ENCODE measurements around the gene MAGI2.

Gene MAGI2

GRCh38 chr7:78736548-78736947, 716.9 kb downstream of the MAGI2 start:
- no peak for DNase-seq (ENCODE audit: low read depth in 2 of 2)

GRCh38 chr7:78734626-78735025, 718.8 kb downstream of the MAGI2 start:
- no peak for DNase-seq (ENCODE audit: low read depth in 2 of 2)

- no peak for DNase-seq (ENCODE audit: low read depth in 2 of 2)
Observed at GRCh38 chr7:78720066-78720465, 733.4 kb downstream of the MAGI2 start.

GRCh38 chr7:78718212-78718611, 735.3 kb downstream of the MAGI2 start:
- no peak for DNase-seq (ENCODE audit: low read depth in 2 of 2)

GRCh38 chr7:78716876-78717275, 736.6 kb downstream of the MAGI2 start:
- no peak for DNase-seq (ENCODE audit: low read depth in 2 of 2)

- no peak for DNase-seq (ENCODE audit: low read depth in 2 of 2)
Observed at GRCh38 chr7:78714356-78714755, 739.1 kb downstream of the MAGI2 start.

GRCh38 chr7:78712111-78712510, 741.4 kb downstream of the MAGI2 start:
- DNase-seq (ENCODE audit: low read depth in 2 of 2), result no peak

GRCh38 chr7:78709658-78710057, 743.8 kb downstream of the MAGI2 start:
- DNase-seq (ENCODE audit: low read depth in 2 of 2), result no peak

GRCh38 chr7:78704504-78704903, 749.0 kb downstream of the MAGI2 start:
- DNase-seq (ENCODE audit: low read depth in 2 of 2), result no peak

GRCh38 chr7:78703391-78703790, 750.1 kb downstream of the MAGI2 start:
- DNase-seq (ENCODE audit: low read depth in 2 of 2), result no peak

- DNase-seq (ENCODE audit: low read depth in 2 of 2), result no peak
Observed at GRCh38 chr7:78702770-78703169, 750.7 kb downstream of the MAGI2 start.

- no peak for DNase-seq (ENCODE audit: low read depth in 2 of 2)
Observed at GRCh38 chr7:78695826-78696225, 757.6 kb downstream of the MAGI2 start.

- no peak for DNase-seq (ENCODE audit: low read depth in 2 of 2)
Observed at GRCh38 chr7:78691584-78691983, 761.9 kb downstream of the MAGI2 start.

GRCh38 chr7:78690174-78690573, 763.3 kb downstream of the MAGI2 start:
- DNase-seq (ENCODE audit: low read depth in 2 of 2), result no peak

- DNase-seq (ENCODE audit: low read depth in 2 of 2), result no peak
Observed at GRCh38 chr7:78688376-78688775, 765.1 kb downstream of the MAGI2 start.

- DNase-seq (ENCODE audit: low read depth in 2 of 2), result no peak
Observed at GRCh38 chr7:78686189-78686588, 767.3 kb downstream of the MAGI2 start.

- DNase-seq (ENCODE audit: low read depth in 2 of 2), result no peak
Observed at GRCh38 chr7:78684201-78684600, 769.3 kb downstream of the MAGI2 start.

- no peak for DNase-seq (ENCODE audit: low read depth in 2 of 2)
Observed at GRCh38 chr7:78683566-78683965, 769.9 kb downstream of the MAGI2 start.

- DNase-seq (ENCODE audit: low read depth in 2 of 2), result no peak
Observed at GRCh38 chr7:78679112-78679876, 774.2 kb downstream of the MAGI2 start.

- no peak for DNase-seq (ENCODE audit: low read depth in 2 of 2)
Observed at GRCh38 chr7:78677391-78677790, 776.1 kb downstream of the MAGI2 start.

- DNase-seq (ENCODE audit: low read depth in 2 of 2), result no peak
Observed at GRCh38 chr7:78675511-78675910, 778.0 kb downstream of the MAGI2 start.

- DNase-seq (ENCODE audit: low read depth in 2 of 2), result no peak
Observed at GRCh38 chr7:78673272-78673671, 780.2 kb downstream of the MAGI2 start.

- DNase-seq (ENCODE audit: low read depth in 2 of 2), result no peak
Observed at GRCh38 chr7:78662939-78663338, 790.5 kb downstream of the MAGI2 start.

GRCh38 chr7:78649976-78650375, 803.5 kb downstream of the MAGI2 start:
- DNase-seq (ENCODE audit: low read depth in 2 of 2), result no peak
